Measurements from ENCODE around the gene NRAP.

Gene NRAP

GRCh38 chr10:113560071-113560470 is 103.8 kb downstream of the NRAP start:
- no peak overlapping the region for H3K4me3 ChIP-seq (ENCODE audit: low read depth, low read length)
- no peak for DNase-seq (ENCODE audit: low read depth, low spot score)
- POLR2A ChIA-PET = no interaction called here
- CTCF ChIA-PET = no interaction called here
- TF ChIP-seq CTCF (IDR thresholded peaks at IDR 0.05; ENCODE audit: insufficient read depth, low read length, missing control alignments) = no peak

DNA sequence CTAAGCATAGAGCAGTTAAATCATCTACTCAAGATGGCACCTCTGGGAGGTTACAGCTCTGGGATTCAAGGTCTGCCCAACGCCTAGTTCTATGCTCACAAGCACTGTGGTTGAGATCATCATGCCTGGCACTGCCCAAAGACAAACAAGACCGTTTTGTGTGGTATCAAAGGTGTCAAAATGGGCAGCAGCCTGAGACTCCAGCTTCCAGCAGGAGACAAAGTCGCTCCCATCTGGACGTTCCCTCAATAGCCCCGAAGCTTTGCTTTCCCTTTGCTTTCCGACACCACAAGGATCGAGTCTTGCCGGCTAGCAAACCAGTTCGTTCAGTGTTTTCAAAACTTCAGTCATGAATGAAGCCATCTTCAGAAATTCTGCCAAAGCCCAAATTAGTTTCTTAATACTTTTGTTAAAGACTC is 105.9 kb downstream of the NRAP start:
- ChIA-PET CTCF (no interaction called here), POLR2A (no interaction called here)
- H3K4me3 ChIP-seq (ENCODE audit: low read depth, low read length) = no peak overlapping the region; the same call in 1 of the 2 replicates
- TF ChIP-seq CTCF (IDR thresholded peaks at IDR 0.05; ENCODE audit: insufficient read depth, low read length, missing control alignments) = no peak
- no peak for DNase-seq (ENCODE audit: low read depth, low spot score)

DNA sequence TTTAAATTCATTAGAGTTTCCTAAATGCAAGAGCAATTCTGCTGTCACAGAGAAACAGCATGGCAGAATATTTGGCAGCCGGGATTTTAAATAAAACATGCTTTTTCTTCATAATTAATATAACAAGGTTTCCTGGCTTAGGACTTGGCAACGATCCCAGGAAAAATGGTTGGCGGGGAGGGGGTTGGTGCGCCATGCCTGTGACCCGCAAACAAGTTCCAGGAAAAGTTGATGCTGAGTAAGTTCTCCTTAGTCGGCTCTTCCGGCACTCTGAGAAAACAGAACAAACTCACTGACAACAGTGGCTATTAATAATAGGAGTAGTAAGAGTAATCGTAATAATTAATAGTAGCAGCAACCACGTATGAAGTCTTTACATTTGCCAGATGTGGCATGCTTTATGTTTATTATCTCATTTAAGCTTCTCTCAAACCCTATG is 106.4 kb downstream of the NRAP start:
- CTCF ChIA-PET = no interaction called here
- H3K4me3 ChIP-seq (ENCODE audit: low read depth, low read length) = no peak overlapping the region
- TF ChIP-seq CTCF (IDR thresholded peaks at IDR 0.05; ENCODE audit: insufficient read depth, low read length, missing control alignments) = no peak
- POLR2A ChIA-PET = no interaction called here
- no peak for DNase-seq (ENCODE audit: low read depth, low spot score)

DNA sequence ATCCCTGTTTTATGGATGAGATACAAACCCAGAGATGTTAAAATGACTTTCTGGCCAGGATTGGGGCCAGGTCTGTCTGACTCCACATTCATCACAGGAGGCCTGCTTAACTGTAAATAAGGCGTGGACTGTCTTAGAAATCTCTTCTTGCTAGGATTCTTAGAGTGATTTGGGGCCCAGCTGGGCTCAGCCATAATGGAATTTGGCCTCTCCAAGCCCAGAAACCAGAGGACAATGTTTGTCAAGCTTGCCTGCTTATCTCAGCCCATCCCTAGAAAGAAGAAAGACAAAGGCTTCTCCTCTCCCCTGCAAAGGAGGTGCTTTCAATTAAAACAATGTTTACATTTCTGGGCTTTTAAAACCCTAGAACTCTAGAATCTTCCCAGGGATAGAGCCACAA is 108.1 kb downstream of the NRAP start:
- TF ChIP-seq CTCF (IDR thresholded peaks at IDR 0.05; ENCODE audit: insufficient read depth, low read length, missing control alignments) = no peak
- ChIA-PET POLR2A (no interaction called here), CTCF (no interaction called here)

DNA sequence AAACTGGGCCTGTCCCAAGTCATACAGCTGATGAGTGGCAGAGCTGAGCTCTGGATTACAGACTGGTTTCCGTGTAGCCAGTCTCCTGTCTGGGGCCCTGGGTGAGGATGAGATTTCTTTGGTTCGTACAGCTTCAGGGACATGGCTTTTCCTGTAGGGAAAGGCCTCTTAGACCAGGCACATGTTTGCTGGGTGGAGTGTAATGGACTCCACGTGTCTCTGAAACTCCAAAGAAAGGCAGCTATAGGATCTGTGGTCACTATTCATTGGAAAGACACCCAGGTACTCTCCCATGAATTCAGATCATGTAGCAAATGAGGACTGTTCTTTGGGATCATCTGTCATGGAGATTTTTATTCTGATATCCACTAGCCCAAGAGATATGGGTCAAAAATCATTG is 108.6 kb downstream of the NRAP start:
- ChIA-PET CTCF (interaction anchor here (0.9 kb wide), 1 partner anchor 8 kb away, joined by 5 read pairs; no protein-coding TSS in a partner anchor), POLR2A (no interaction called here)
- no peak for TF ChIP-seq CTCF (IDR thresholded peaks at IDR 0.05; ENCODE audit: insufficient read depth, low read length, missing control alignments)
- no peak overlapping the region for H3K4me3 ChIP-seq (ENCODE audit: low read depth, low read length)
- no peak for DNase-seq (ENCODE audit: low read depth, low spot score)

More for the DNA sequence above, 108.1 kb downstream of the NRAP start:
- DNase-seq (ENCODE audit: low read depth, low spot score) = no peak
- H3K4me3 ChIP-seq (ENCODE audit: low read depth, low read length) = no peak overlapping the region

DNA sequence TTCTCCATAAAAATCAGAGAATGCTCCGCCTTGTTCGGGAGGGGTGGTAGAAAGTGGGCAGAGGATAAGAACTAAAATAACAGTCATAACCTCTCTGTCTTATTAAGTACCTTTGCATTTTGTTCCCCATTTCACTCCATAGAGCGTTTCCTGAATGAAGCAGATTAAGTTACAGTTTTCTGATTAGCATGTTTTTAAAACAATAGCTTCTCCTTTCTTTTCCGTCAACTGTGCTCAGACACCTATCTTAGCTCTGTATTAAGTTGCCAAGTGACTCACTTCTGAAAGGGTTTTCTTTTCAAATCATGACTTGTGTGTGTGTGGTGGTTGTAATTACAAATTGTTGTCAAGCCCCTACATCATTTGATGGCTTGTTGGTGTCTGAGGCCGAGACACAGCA is 109.6 kb downstream of the NRAP start:
- ChIA-PET POLR2A (no interaction called here), CTCF (interaction anchor here (1.1 kb wide), 1 partner anchor 37 kb away, joined by 3 read pairs; no protein-coding TSS in a partner anchor)
- no peak overlapping the region for H3K4me3 ChIP-seq (ENCODE audit: low read depth, low read length)
- no peak for TF ChIP-seq CTCF (IDR thresholded peaks at IDR 0.05; ENCODE audit: insufficient read depth, low read length, missing control alignments)
- DNase-seq (ENCODE audit: low read depth, low spot score) = no peak
